ENCODE measurements around the gene PCDH12. TPM values are rescaled to one million over a fixed set of nuclear protein-coding genes. Genes with fewer than 3 reads are reported as not detected.

The PCDH12 gene
- total and polyA plus RNA-seq, 2 donors (not counting 3 experiments of a cell fraction or from before 2014, with no cell fraction given) = 6.2 to 20.4 TPM

DNA sequence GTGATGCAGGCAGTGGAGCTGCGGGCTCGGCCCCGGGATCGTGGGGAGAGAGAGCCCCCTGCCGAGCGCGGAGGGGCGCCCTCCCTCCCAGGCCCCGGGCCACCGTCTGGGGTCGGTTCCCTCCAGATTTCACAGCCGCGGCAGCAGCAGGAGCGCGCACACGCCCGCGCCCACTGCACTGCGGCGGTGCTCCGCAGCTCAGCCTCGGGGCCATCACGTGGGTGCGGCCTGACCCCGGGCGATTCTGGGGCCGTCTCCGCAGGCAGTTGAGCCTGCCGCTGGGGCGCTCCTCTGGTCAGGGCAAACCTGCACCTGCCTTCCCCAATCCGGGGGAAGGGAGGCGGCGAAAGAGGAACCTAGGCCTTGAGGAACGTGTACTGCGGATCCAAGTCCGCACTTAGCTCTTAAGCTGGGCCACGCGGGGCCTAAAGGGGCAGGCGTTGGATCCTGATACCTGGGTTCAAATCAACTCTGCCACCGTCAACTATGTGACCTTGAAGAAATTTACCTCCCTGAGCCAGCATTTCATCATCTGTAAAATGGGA, 43.7 kb downstream of the PCDH12 start:
- FAIRE-seq = peak; percentile 33
- no TSS peak for BruUV-seq (replicated peaks)
- TF ChIP-seq GATA2 (IDR thresholded peaks at IDR 0.05; ENCODE audit: insufficient read depth, insufficient read length, low read depth, low read length) (no peak), CTCF (IDR thresholded peaks at IDR 0.05; ENCODE audit: extremely low read depth in 1 of 2, insufficient read depth in 1 of 2, low read depth in 1 of 2, low read length in 2 of 2) (peak in 1 of 2 donors; percentile 43)
- ChIA-PET CTCF (interaction anchor here (0.8 to 5.1 kb wide), 17 partner anchors 8 to 322 kb away, joined by 3 to 36 read pairs (median 4); partner anchors contain the start of genes DELE1, PCDH1 and PCDH12), POLR2A (no interaction called here)
- H3K9me1 ChIP-seq (replicated peaks; ENCODE audit: control insufficient read depth, extremely low read depth, insufficient read depth, low read length) = no peaks in the 10 kb centered on the region
- intact Hi-C loops (cut with micrococcal nuclease) = loop anchor here (1.0 kb wide), 1 partner anchor 212 kb away; no protein-coding TSS in a partner anchor
- DNase-seq (ENCODE audit: low read depth, low spot score) = peak; percentile 9
- no peaks in the 10 kb centered on the region for H3K79me2 ChIP-seq (ENCODE audit: control insufficient read depth, insufficient read depth, low read length)
- H3K4me1 ChIP-seq (ENCODE audit: control insufficient read depth, extremely low read depth, insufficient read depth, low read length) = peaks cover 3% of the 10 kb centered on the region
- no peak overlapping the region for H3K9ac ChIP-seq (replicated peaks; ENCODE audit: extremely low read depth, insufficient read depth, low read length)
- dilution Hi-C loops (cut with MboI; ENCODE audit: extremely low pct_ligation_motif_present, low sequenced_read_pairs) = no loop called here
- peak overlapping the region; percentile 63 for H3K4me2 ChIP-seq (ENCODE audit: insufficient read depth, low read length)
- H3K9me3 ChIP-seq (replicated peaks; ENCODE audit: control insufficient read depth, insufficient read depth, low read length) = no peaks in the 10 kb centered on the region
- H3K36me3 ChIP-seq (ENCODE audit: control insufficient read depth in 2 of 2, extremely low read depth in 1 of 2, insufficient read depth in 2 of 2, low read length in 2 of 2) = no peaks in the 10 kb centered on the region
- H3K27me3 ChIP-seq (ENCODE audit: control insufficient read depth in 2 of 2, insufficient read depth in 2 of 2, low read length in 2 of 2) = peaks cover 9 to 14% of the 10 kb centered on the region in 2 experiments
- peak overlapping the region in 1 of 3 experiments; percentile 20 for H3K4me3 ChIP-seq (replicated peaks in 1 of 3; ENCODE audit: insufficient read depth in 1 of 3, low read depth in 1 of 3, low read length in 3 of 3)
- H2AFZ ChIP-seq (ENCODE audit: low read depth, low read length) = peak overlapping the region; percentile 67
- no peaks in the 10 kb centered on the region for H4K20me1 ChIP-seq (replicated peaks; ENCODE audit: control insufficient read depth, extremely low read depth, insufficient read depth, low read length)
- no peak overlapping the region for H3K27ac ChIP-seq (ENCODE audit: insufficient read depth, low read depth, low read length)

DNA sequence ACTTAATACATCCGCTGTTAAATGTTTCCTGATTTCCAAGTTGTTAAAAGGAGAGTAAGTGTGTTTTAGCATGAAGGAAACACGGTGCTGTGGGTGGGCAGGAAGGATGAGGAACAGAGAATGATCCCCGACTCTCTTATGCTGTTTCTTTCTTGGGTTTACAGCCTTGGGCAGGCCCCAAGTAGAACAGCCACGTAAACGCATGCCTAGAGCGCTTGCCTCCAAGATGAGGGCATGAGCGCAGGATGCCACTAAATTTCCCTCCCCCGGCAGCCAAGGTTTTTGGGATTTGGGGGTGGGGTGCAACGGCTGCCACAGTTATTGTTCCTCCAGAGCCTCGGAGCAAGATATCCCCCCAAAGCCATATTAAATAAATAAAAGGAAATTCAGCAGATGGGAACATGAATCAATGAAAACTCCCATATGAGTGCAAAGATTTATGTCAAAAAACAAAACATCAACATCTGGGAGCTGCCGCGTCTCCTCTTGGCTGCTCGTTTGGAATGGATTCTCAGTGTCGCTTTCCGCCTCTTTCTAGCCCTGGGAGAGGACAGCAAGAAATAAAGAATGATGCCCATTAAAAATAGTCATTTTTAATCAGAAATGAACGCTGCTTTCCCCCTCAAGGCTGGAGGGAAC, 44.3 kb downstream of the PCDH12 start:
- no peaks in the 10 kb centered on the region for H3K9me3 ChIP-seq (replicated peaks; ENCODE audit: control insufficient read depth, insufficient read depth, low read length)
- no peaks in the 10 kb centered on the region for H3K9me1 ChIP-seq (replicated peaks; ENCODE audit: control insufficient read depth, extremely low read depth, insufficient read depth, low read length)
- H3K4me1 ChIP-seq (ENCODE audit: control insufficient read depth, extremely low read depth, insufficient read depth, low read length) = peaks cover 3% of the 10 kb centered on the region
- H3K4me3 ChIP-seq (replicated peaks in 1 of 3; ENCODE audit: insufficient read depth in 1 of 3, low read depth in 1 of 3, low read length in 3 of 3) = peak overlapping the region in 1 of 3 experiments; percentile 20
- H4K20me1 ChIP-seq (replicated peaks; ENCODE audit: control insufficient read depth, extremely low read depth, insufficient read depth, low read length) = no peaks in the 10 kb centered on the region
- H2AFZ ChIP-seq (ENCODE audit: low read depth, low read length) = peak overlapping the region; percentile 67
- H3K9ac ChIP-seq (replicated peaks; ENCODE audit: extremely low read depth, insufficient read depth, low read length) = no peak overlapping the region
- H3K4me2 ChIP-seq (ENCODE audit: insufficient read depth, low read length) = peak overlapping the region; percentile 63
- DNase-seq (ENCODE audit: low read depth, low spot score) (no peak), FAIRE-seq (peak; percentile 42)
- no peaks in the 10 kb centered on the region for H3K79me2 ChIP-seq (ENCODE audit: control insufficient read depth, insufficient read depth, low read length)
- TF ChIP-seq GATA2 (IDR thresholded peaks at IDR 0.05; ENCODE audit: insufficient read depth, insufficient read length, low read depth, low read length) (no peak), JUN (IDR thresholded peaks at IDR 0.05; ENCODE audit: borderline replicate concordance, insufficient read depth, insufficient read length, low read depth) (no peak), POLR2AphosphoS5 (IDR thresholded peaks at IDR 0.05; ENCODE audit: insufficient read depth, low read depth, low read length) (no peak), EZH2 (IDR thresholded peaks at IDR 0.05; ENCODE audit: borderline replicate concordance, low read depth, low read length, severe bottlenecking) (no peak), FOS (IDR thresholded peaks at IDR 0.05; ENCODE audit: borderline replicate concordance, insufficient read depth, low read length) (no peak), CTCF (IDR thresholded peaks at IDR 0.05; ENCODE audit: extremely low read depth in 1 of 2, insufficient read depth in 1 of 2, low read depth in 1 of 2, low read length in 2 of 2) (no peak), POLR2A (IDR thresholded peaks at IDR 0.05; ENCODE audit: low read depth, low read length) (no peak), MYC (IDR thresholded peaks at IDR 0.05; ENCODE audit: low read depth, low read length) (no peak)
- TF ChIP-seq, protein P1, sequence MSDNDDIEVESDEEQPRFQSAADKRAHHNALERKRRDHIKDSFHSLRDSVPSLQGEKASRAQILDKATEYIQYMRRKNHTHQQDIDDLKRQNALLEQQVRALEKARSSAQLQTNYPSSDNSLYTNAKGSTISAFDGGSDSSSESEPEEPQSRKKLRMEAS (IDR thresholded peaks at IDR 0.05; ENCODE audit: insufficient read depth, insufficient read length) = no peak
- no peak overlapping the region for H3K27ac ChIP-seq (ENCODE audit: insufficient read depth, low read depth, low read length)
- H3K27me3 ChIP-seq (ENCODE audit: control insufficient read depth in 2 of 2, insufficient read depth in 2 of 2, low read length in 2 of 2) = peaks cover 9 to 14% of the 10 kb centered on the region in 2 experiments
- H3K36me3 ChIP-seq (ENCODE audit: control insufficient read depth in 2 of 2, extremely low read depth in 1 of 2, insufficient read depth in 2 of 2, low read length in 2 of 2) = no peaks in the 10 kb centered on the region
- dilution Hi-C loops (cut with MboI; ENCODE audit: extremely low pct_ligation_motif_present, low sequenced_read_pairs) = no loop called here
- no TSS peak for BruUV-seq (replicated peaks)
- intact Hi-C loops (cut with micrococcal nuclease) = loop anchor here (1.0 kb wide), 1 partner anchor 211 kb away; no protein-coding TSS in a partner anchor
- ChIA-PET POLR2A (no interaction called here), CTCF (interaction anchor here (0.8 to 5.1 kb wide), 18 partner anchors 9 to 321 kb away, joined by 3 to 36 read pairs (median 4); partner anchors contain the start of genes DELE1, PCDH1 and PCDH12)
